Measurements from ENCODE around the gene ABR.

ABR gene

GRCh38 chr17:1008008-1008761 lies 171.6 kb downstream of the ABR start:
- Histone ChIP-seq H3K4me3 (ENCODE audit: low read length) (no peak overlapping the region), H3K27me3 (replicated peaks; ENCODE audit: insufficient read depth, low read length) (no peaks in the 10 kb centered on the region), H3K9me2 (replicated peaks; ENCODE audit: insufficient read depth, low read length) (no peaks in the 10 kb centered on the region), H3K9me3 (replicated peaks; ENCODE audit: insufficient read depth, low read length) (no peaks in the 10 kb centered on the region), H3K9ac (ENCODE audit: low read length) (no peak overlapping the region), H3K27ac (ENCODE audit: low read length) (no peak overlapping the region), H3K4me2 (ENCODE audit: low read depth, low read length) (no peak overlapping the region), H3F3A (ENCODE audit: insufficient read depth, low read length) (no peaks in the 10 kb centered on the region), H4K20me1 (ENCODE audit: insufficient read depth, low read length) (no peaks in the 10 kb centered on the region), H2AFZ (ENCODE audit: low read length) (no peak overlapping the region), H3K79me2 (ENCODE audit: low read length) (no peaks in the 10 kb centered on the region), H3K4me1 (ENCODE audit: low read length) (no peaks in the 10 kb centered on the region), H3K36me3 (replicated peaks; ENCODE audit: insufficient read depth, low read length) (no peaks in the 10 kb centered on the region)
- no peak for DNase-seq
- TF ChIP-seq CTCF (IDR thresholded peaks at IDR 0.05; ENCODE audit: low read length) (no peak), EZH2 (optimal IDR thresholded peaks at IDR 0.05; ENCODE audit: low read depth, low read length) (no peak), EZH2phosphoT487 (IDR thresholded peaks at IDR 0.05; ENCODE audit: low read length) (no peak)

DNA sequence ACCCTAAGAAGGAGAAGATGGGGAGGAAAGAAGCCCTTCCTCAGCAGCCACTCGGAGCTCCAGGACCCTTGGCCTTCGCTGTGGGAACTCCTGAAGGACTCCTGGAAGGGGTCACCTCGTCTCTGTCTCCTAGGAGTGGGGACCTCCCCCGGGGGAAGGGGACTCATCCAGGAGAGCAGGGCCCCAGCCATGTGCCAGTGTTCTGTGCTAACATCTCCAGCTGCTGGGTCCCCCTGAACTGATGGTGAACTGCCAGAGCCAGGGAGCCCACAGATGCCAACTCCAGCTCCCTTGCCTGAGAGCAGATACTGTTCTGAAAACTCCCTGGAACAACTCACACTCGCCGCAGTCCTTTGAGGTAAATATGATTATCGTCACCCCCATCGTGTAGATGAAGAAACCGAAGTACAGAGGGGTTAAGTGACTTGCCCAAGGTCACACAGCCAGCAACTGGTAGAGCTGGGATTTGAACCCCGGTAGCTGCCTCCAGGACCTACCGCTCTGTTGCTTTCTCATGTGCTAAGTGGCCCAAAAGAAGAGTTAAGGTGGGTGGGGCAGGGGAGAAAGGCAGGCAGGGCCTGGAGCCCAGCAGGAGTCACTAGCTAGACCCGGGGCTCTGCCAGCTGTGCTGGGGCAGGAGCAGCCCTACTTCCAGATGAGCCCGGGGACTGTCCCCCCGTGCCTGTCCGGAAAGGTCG lies 172.3 kb downstream of the ABR start:
- no peak for DNase-seq

GRCh38 chr17:1006054-1006453 lies 173.7 kb downstream of the ABR start:
- no peaks in the 10 kb centered on the region for H3K27me3 ChIP-seq (replicated peaks; ENCODE audit: insufficient read depth, low read length)
- no peak for TF ChIP-seq EZH2phosphoT487 (IDR thresholded peaks at IDR 0.05; ENCODE audit: low read length)
- TF ChIP-seq EZH2 (optimal IDR thresholded peaks at IDR 0.05; ENCODE audit: low read depth, low read length) = no peak
- no peak for TF ChIP-seq CTCF (IDR thresholded peaks at IDR 0.05; ENCODE audit: low read length)
- DNase-seq = no peak
- H3K4me1 ChIP-seq (ENCODE audit: low read length) = no peaks in the 10 kb centered on the region
- H3K4me2 ChIP-seq (ENCODE audit: low read depth, low read length) = no peak overlapping the region
- peaks cover 4% of the 10 kb centered on the region; the same call in 1 of the 2 replicates for H3K36me3 ChIP-seq (replicated peaks; ENCODE audit: insufficient read depth, low read length)
- H3K9me3 ChIP-seq (replicated peaks; ENCODE audit: insufficient read depth, low read length) = no peaks in the 10 kb centered on the region
- H2AFZ ChIP-seq (ENCODE audit: low read length) = no peak overlapping the region
- H3K79me2 ChIP-seq (ENCODE audit: low read length) = peaks cover 7% of the 10 kb centered on the region; the same call in 1 of the 2 replicates
- no peak overlapping the region for H3K27ac ChIP-seq (ENCODE audit: low read length)
- H4K20me1 ChIP-seq (ENCODE audit: insufficient read depth, low read length) = no peaks in the 10 kb centered on the region
- no peaks in the 10 kb centered on the region for H3F3A ChIP-seq (ENCODE audit: insufficient read depth, low read length)
- H3K9me2 ChIP-seq (replicated peaks; ENCODE audit: insufficient read depth, low read length) = no peaks in the 10 kb centered on the region
- no peak overlapping the region for H3K4me3 ChIP-seq (ENCODE audit: low read length)
- H3K9ac ChIP-seq (ENCODE audit: low read length) = no peak overlapping the region

More for the DNA sequence above, 172.3 kb downstream of the ABR start:
- Histone ChIP-seq H3K36me3 (replicated peaks; ENCODE audit: insufficient read depth, low read length) (no peaks in the 10 kb centered on the region), H3K27me3 (replicated peaks; ENCODE audit: insufficient read depth, low read length) (no peaks in the 10 kb centered on the region), H3K4me1 (ENCODE audit: low read length) (no peaks in the 10 kb centered on the region), H3K79me2 (ENCODE audit: low read length) (no peaks in the 10 kb centered on the region), H3K9me2 (replicated peaks; ENCODE audit: insufficient read depth, low read length) (no peaks in the 10 kb centered on the region), H3K4me3 (ENCODE audit: low read length) (no peak overlapping the region), H3K4me2 (ENCODE audit: low read depth, low read length) (no peak overlapping the region), H3K9me3 (replicated peaks; ENCODE audit: insufficient read depth, low read length) (no peaks in the 10 kb centered on the region), H4K20me1 (ENCODE audit: insufficient read depth, low read length) (no peaks in the 10 kb centered on the region), H3K9ac (ENCODE audit: low read length) (no peak overlapping the region), H3F3A (ENCODE audit: insufficient read depth, low read length) (no peaks in the 10 kb centered on the region), H2AFZ (ENCODE audit: low read length) (no peak overlapping the region), H3K27ac (ENCODE audit: low read length) (no peak overlapping the region)
- TF ChIP-seq EZH2phosphoT487 (IDR thresholded peaks at IDR 0.05; ENCODE audit: low read length) (no peak), EZH2 (optimal IDR thresholded peaks at IDR 0.05; ENCODE audit: low read depth, low read length) (no peak), CTCF (IDR thresholded peaks at IDR 0.05; ENCODE audit: low read length) (no peak)

Measured in MM.1S (cell line).